AG04450 (cell line): ENCODE results near the gene GDPD2. TPM values are rescaled to one million over a fixed set of nuclear protein-coding genes. Genes with fewer than 3 reads are reported as not detected.

ENCODE experiments used
- CTCF ChIA-PET: fragments of 300-600, 350-600 bp; formaldehyde crosslinking; extraction: SDS; loops from one replicate; lab custom pipeline; 2022; ENCODE audit warnings: antibody characterized with exemption, inconsistent platforms; lab: Charles Lee
- POLR2A ChIA-PET: fragments of 350-600 bp; formaldehyde crosslinking; extraction: SDS; loops from one replicate; lab custom pipeline; 2021; ENCODE audit warnings: antibody characterized with exemption, inconsistent platforms; lab: Yijun Ruan, JAX
- DNase-seq: peaks from one replicate; pipeline ENCODE4 v3.0.0-alpha.2; 2011; ENCODE audit warnings: low read depth, low spot score
- H3K27ac ChIP-seq: one replicate; pipeline ENCODE4 v1.5.1; 2012; ENCODE audit warnings: low read depth, low read length, control low read depth
- H3K27me3 ChIP-seq: one replicate; pipeline ENCODE4 v1.6.0; 2012; ENCODE audit warnings: low read length; ENCODE audit not compliant: control insufficient read depth, insufficient read depth
- H3K4me3 ChIP-seq: 2 replicates; pipeline ENCODE4 v1.5.1; 2011; ENCODE audit warnings: mild to moderate bottlenecking, low read depth, low read length, control low read depth
- H3K9me3 ChIP-seq: 2 replicates; pipeline ENCODE4 v1.5.1; 2012; ENCODE audit warnings: low read length; ENCODE audit not compliant: control insufficient read depth, insufficient read depth
- CTCF ChIP-seq: IDR thresholded peaks from 2 replicates; pipeline ENCODE4 v1.5.1; 2011; ENCODE audit warnings: low read depth, low read length, control low read depth, inconsistent platforms
- polyA plus RNA-seq: library from polyadenylated mRNA; depleted of rRNA; stranded (reverse); fragments of >200 nt; gene quantifications from 2 replicates; pipeline ENCODE4 v1.2.3, GENCODE V29; 2011

GDPD2 gene
- polyA plus RNA-seq, 1 experiment, result not detected

- no peak for TF ChIP-seq CTCF
- H3K27ac ChIP-seq, result no peak overlapping the region
- no peaks in the 10 kb centered on the region for H3K27me3 ChIP-seq
- H3K4me3 ChIP-seq, result no peak overlapping the region
- ChIA-PET POLR2A (no interaction called here), CTCF (no interaction called here)
- DNase-seq, result no peak
- no peaks in the 10 kb centered on the region for H3K9me3 ChIP-seq
These were observed 1.7 kb downstream of the GDPD2 start for GRCh38 chrX:70424801-70425200.

GRCh38 chrX:70426286-70427278, 3.5 kb downstream of the GDPD2 start:
- Histone ChIP-seq H3K27ac (no peak overlapping the region), H3K4me3 (no peak overlapping the region), H3K9me3 (no peaks in the 10 kb centered on the region), H3K27me3 (no peaks in the 10 kb centered on the region)
- CTCF ChIA-PET, result no interaction called here
- POLR2A ChIA-PET, result no interaction called here
- no peak for DNase-seq
- TF ChIP-seq CTCF, result no peak

- Histone ChIP-seq H3K4me3 (no peak overlapping the region), H3K9me3 (no peaks in the 10 kb centered on the region), H3K27ac (no peak overlapping the region), H3K27me3 (no peaks in the 10 kb centered on the region)
- CTCF ChIA-PET, result no interaction called here
- no peak for DNase-seq
- POLR2A ChIA-PET, result no interaction called here
- no peak for TF ChIP-seq CTCF
These were observed 4.3 kb downstream of the GDPD2 start for GRCh38 chrX:70427365-70427764.

GRCh38 chrX:70429759-70430158, 6.6 kb downstream of the GDPD2 start:
- CTCF ChIA-PET, result interaction anchor here (1.3 kb wide), 1 partner anchor 22 kb away, joined by 4 read pairs; no protein-coding TSS in a partner anchor

More at GRCh38 chrX:70429759-70430158, 6.6 kb downstream of the GDPD2 start:
- Histone ChIP-seq H3K4me3 (no peak overlapping the region), H3K27ac (no peak overlapping the region), H3K9me3 (no peaks in the 10 kb centered on the region), H3K27me3 (no peaks in the 10 kb centered on the region)
- no peak for DNase-seq
- POLR2A ChIA-PET, result no interaction called here
- TF ChIP-seq CTCF, result no peak
